B cell (primary cell): ENCODE results near the gene UBE2F. TPM values are rescaled to one million over a fixed set of nuclear protein-coding genes. Genes with fewer than 3 reads are reported as not detected.
A peak's percentile ranks its signal among the peaks of the same experiment; 100 is the strongest.

Source experiments
- ATAC-seq: fragments of 200-7000 bp; cut with Tn5 transposase; one replicate; pipeline ENCODE4 v1.10.0; 2021; ENCODE audit warnings: low read depth, mild to moderate bottlenecking, moderate number of reproducible peaks, moderate library complexity
- CTCF ChIA-PET: fragments of 350-600 bp; sonication (Branson Sonifier 250); formaldehyde crosslinking; loops from one replicate; lab custom pipeline; 2021; ENCODE audit warnings: antibody characterized with exemption, inconsistent platforms; lab: Charles Lee
- POLR2A ChIA-PET: fragments of 350-600 bp; sonication (Branson Sonifier 250); formaldehyde crosslinking; loops from one replicate; lab custom pipeline; 2021; ENCODE audit warnings: antibody characterized with exemption; lab: Charles Lee
- DNase-seq: peaks from one replicate; pipeline ENCODE4 v3.0.0; 2013
- H2AFZ ChIP-seq: 2 replicates; pipeline ENCODE4 v1.6.1; 2012; ENCODE audit warnings: mild to moderate bottlenecking, low read depth, low read length; ENCODE audit not compliant: insufficient read depth, poor library complexity, severe bottlenecking
- H3K27ac ChIP-seq, 2 donors: 1 replicate in 1 of 2; 2 replicates in 1 of 2; pipeline ENCODE4 v1.5.1; 2012 to 2013; ENCODE audit warnings: low read length in 2 of 2, mild to moderate bottlenecking in 2 of 2, moderate library complexity in 1 of 2
- H3K27me3 ChIP-seq, 4 experiments: fragments of 200-600 bp in 1 of 4; sonication (generic) in 1 of 4; replicated peaks in 1 of 4; 1 replicate in 2 of 4; 2 replicates in 2 of 4; pipeline versions ENCODE4 v1.6.1 to v1.7.0; 2013 to 2016; ENCODE audit warnings: low read length in 3 of 4, mild to moderate bottlenecking in 2 of 4, mixed read lengths in 1 of 4, moderate library complexity in 1 of 4; ENCODE audit not compliant: insufficient read depth in 4 of 4, control insufficient read depth in 3 of 4; ENCODE audit errors: control extremely low read depth in 1 of 4
- H3K36me3 ChIP-seq, 2 experiments: replicated peaks in 1 of 2; 1 replicate in 1 of 2; 2 replicates in 1 of 2; pipeline versions ENCODE4 v1.6.1 to v1.7.1; 2013; ENCODE audit warnings: low read length in 1 of 2; ENCODE audit not compliant: insufficient read depth in 2 of 2, control insufficient read depth in 1 of 2; ENCODE audit errors: control extremely low read depth in 1 of 2, extremely low read depth in 1 of 2
- H3K4me1 ChIP-seq, 2 donors: fragments of 200-600 bp in 1 of 2; sonication (generic) in 1 of 2; 1 replicate in 1 of 2; 2 replicates in 1 of 2; pipeline versions ENCODE4 v1.5.1 to v1.6.1; 2013 to 2017; ENCODE audit warnings: low read length in 2 of 2; ENCODE audit not compliant: control insufficient read depth in 2 of 2, insufficient read depth in 2 of 2
- H3K4me2 ChIP-seq: replicated peaks from 2 replicates; pipeline ENCODE3; 2012; ENCODE audit warnings: mild to moderate bottlenecking, low read depth, low read length; ENCODE audit not compliant: poor library complexity, severe bottlenecking
- H3K4me3 ChIP-seq, 5 experiments: fragments of 200-600 bp in 1 of 5; sonication (generic) in 1 of 5; 1 replicate in 3 of 5; 2 replicates in 2 of 5; pipeline versions ENCODE4 v1.5.1 to v1.7.0; 2011 to 2016; ENCODE audit warnings: low read length in 4 of 5, mild to moderate bottlenecking in 4 of 5, low read depth in 2 of 5, control low read depth in 1 of 5, moderate library complexity in 1 of 5; ENCODE audit not compliant: insufficient read depth in 1 of 5; ENCODE audit errors: control extremely low read depth in 1 of 5, extremely low read depth in 1 of 5
- H3K79me2 ChIP-seq: fragments of 200-600 bp; sonication (generic); one replicate; pipeline ENCODE4 v1.6.0; 2016; ENCODE audit warnings: low read length; ENCODE audit not compliant: control insufficient read depth, insufficient read depth
- H3K9ac ChIP-seq: fragments of 200-600 bp; sonication (generic); 2 replicates; pipeline ENCODE4 v1.6.1; 2017; ENCODE audit warnings: mild to moderate bottlenecking, low read length, moderate library complexity
- H3K9me3 ChIP-seq, 3 donors: one replicate each; pipeline versions ENCODE4 v1.6.1 to v1.7.1; 2013; ENCODE audit warnings: low read length in 2 of 3; ENCODE audit not compliant: control insufficient read depth in 2 of 3, insufficient read depth in 1 of 3; ENCODE audit errors: control extremely low read depth in 1 of 3
- H4K20me1 ChIP-seq: 2 replicates; pipeline ENCODE4 v1.6.0; 2012; ENCODE audit warnings: mild to moderate bottlenecking, low read length; ENCODE audit not compliant: insufficient read depth, control insufficient read depth, poor library complexity, severe bottlenecking
- H3K27ac Mint-ChIP-seq: one replicate; pipeline ENCODE4 v1.8.0; 2021; ENCODE audit warnings: mixed read lengths
- H3K27me3 Mint-ChIP-seq: one replicate; pipeline ENCODE4 v1.8.0; 2021; ENCODE audit warnings: mixed read lengths
- H3K4me1 Mint-ChIP-seq: one replicate; pipeline ENCODE4 v1.8.0; 2021; ENCODE audit warnings: mixed read lengths
- H3K4me3 Mint-ChIP-seq: one replicate; pipeline ENCODE4 v1.8.0; 2021; ENCODE audit warnings: mixed read lengths
- H3K9me3 Mint-ChIP-seq: one replicate; pipeline ENCODE4 v1.8.0; 2022; ENCODE audit warnings: mixed read lengths; ENCODE audit not compliant: insufficient read depth
- CTCF ChIP-seq: fragments of 200-600 bp; IDR thresholded peaks from one replicate; pipeline ENCODE4 v1.8.0; 2022; ENCODE audit warnings: antibody characterized with exemption, mild to moderate bottlenecking
- EZH2 ChIP-seq: IDR thresholded peaks from 2 replicates; pipeline ENCODE4 v1.6.1; 2012; ENCODE audit warnings: borderline replicate concordance, low read depth, mild to moderate bottlenecking, moderate library complexity, low read length; ENCODE audit not compliant: insufficient read depth, poor library complexity, severe bottlenecking
- WGBS: methylation state at CpG from one replicate; pipeline ENCODE4 v1.1.5; 2013; ENCODE audit warnings: missing lambda C conversion rate; ENCODE audit not compliant: insufficient coverage; 5-methylcytosine and 5-hydroxymethylcytosine counted together
- intact Hi-C: fragments of 100-400 bp; cut with micrococcal nuclease; formaldehyde crosslinking; loops from one replicate; pipeline ENCODE4 v1.10.0; 2022
- polyA plus RNA-seq: library from polyadenylated mRNA; depleted of rRNA; stranded (reverse); fragments of >200 nt; gene quantifications from 2 replicates; pipeline ENCODE4 v1.2.3, GENCODE V29; 2012
- total RNA-seq, 2 donors: library from RNA; stranded (reverse); fragments of 120-200 nt in 1 of 2; gene quantifications; 1 replicate in 1 of 2; 2 replicates in 1 of 2; pipeline versions ENCODE4 v1.2.3 to v1.2.4, GENCODE V29; 2013 to 2022

UBE2F gene
- total and polyA plus RNA-seq, 2 donors (not counting 1 experiment from before 2014, with no cell fraction given) = 22.5 to 57.6 TPM

DNA sequence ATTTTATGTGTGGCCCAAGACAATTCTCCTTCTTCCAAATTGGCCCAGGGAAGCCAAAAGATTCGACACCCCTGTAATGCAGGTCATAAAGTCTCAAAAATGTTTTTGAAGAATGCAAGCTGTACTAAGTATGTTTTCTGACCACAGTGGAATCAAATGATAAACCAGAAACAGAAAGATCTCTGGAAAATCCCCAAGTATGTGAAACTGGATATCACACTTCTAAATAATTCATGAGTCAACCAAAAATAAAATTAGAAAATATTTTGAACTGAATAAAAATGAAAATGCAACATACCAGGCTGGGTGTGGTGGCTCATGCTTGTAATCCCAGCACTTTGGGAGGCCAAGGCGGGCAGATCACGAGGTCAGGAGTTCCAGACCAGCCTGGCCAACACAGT is 34.1 kb upstream of the UBE2F start:
- ATAC-seq = no peak
- POLR2A ChIA-PET = interaction anchor here (0.6 kb wide), 1 partner anchor 13 kb away, joined by 4 read pairs; no protein-coding TSS in a partner anchor

More for the DNA sequence above, 34.1 kb upstream of the UBE2F start:
- H3K4me1 Mint-ChIP-seq = peaks cover 8% of the 10 kb centered on the region
- WGBS = no CpG with 5 or more reads among the region's 3 CpGs
- H3K4me2 ChIP-seq = no peak overlapping the region
- no peak overlapping the region for H2AFZ ChIP-seq
- H3K4me3 Mint-ChIP-seq = no peak overlapping the region
- H3K4me1 ChIP-seq = peaks cover 0 to 3% of the 10 kb centered on the region in 2 donors
- H3K27ac Mint-ChIP-seq = peak overlapping the region; percentile 28
- no peak overlapping the region for H3K27ac ChIP-seq
- DNase-seq = no peak
- H3K79me2 ChIP-seq = no peaks in the 10 kb centered on the region
- no peaks in the 10 kb centered on the region for H3K9me3 Mint-ChIP-seq
- no peak overlapping the region for H3K9ac ChIP-seq
- TF ChIP-seq CTCF (no peak), EZH2 (no peak)
- H3K36me3 ChIP-seq = no peaks in the 10 kb centered on the region
- no peak overlapping the region for H3K4me3 ChIP-seq
- intact Hi-C loops = no loop called here
- H3K9me3 ChIP-seq = peaks cover 0 to 12% (median 0%) of the 10 kb centered on the region in 3 donors
- H3K27me3 ChIP-seq = peaks cover 0 to 17% (median 0%) of the 10 kb centered on the region in 4 experiments
- H3K27me3 Mint-ChIP-seq = peaks cover 20% of the 10 kb centered on the region
- H4K20me1 ChIP-seq = no peaks in the 10 kb centered on the region
- CTCF ChIA-PET = interaction anchor here (2.0 kb wide), 1 partner anchor 10 kb away, joined by 9 read pairs; no protein-coding TSS in a partner anchor
